ENCODE measurements around the gene ETF1.

DNA sequence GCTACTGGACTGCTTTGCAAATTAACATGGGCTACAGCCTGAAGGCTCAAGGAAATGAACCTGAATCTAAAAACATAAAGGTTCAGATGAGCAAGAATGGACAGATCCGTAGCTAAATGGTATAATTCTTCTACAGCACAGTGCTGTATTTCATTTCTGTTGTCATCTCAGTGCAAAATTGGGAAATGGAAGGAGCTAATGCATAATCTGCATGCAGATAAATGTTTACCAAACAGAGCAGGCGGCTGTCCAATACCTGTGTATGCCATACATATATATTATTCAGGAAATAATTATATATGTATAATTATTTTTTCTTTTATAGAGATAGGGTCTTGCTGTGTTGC is 36.5 kb upstream of the ETF1 start:
- no peak for TF ChIP-seq GATA2 (IDR thresholded peaks at IDR 0.05; ENCODE audit: low read depth, low read length)
- no peak for TF ChIP-seq GATA3 (IDR thresholded peaks at IDR 0.05; ENCODE audit: low read depth, low read length)

Measured in SH-SY5Y (cell line).